ENCODE results near the gene RASSF3. TPM values are rescaled to one million over a fixed set of nuclear protein-coding genes. Genes with fewer than 3 reads are reported as not detected.

Gene RASSF3
- total RNA-seq, 3 donors from 2014 or later, result 88.0 to 331 (median 90.2) TPM

DNA sequence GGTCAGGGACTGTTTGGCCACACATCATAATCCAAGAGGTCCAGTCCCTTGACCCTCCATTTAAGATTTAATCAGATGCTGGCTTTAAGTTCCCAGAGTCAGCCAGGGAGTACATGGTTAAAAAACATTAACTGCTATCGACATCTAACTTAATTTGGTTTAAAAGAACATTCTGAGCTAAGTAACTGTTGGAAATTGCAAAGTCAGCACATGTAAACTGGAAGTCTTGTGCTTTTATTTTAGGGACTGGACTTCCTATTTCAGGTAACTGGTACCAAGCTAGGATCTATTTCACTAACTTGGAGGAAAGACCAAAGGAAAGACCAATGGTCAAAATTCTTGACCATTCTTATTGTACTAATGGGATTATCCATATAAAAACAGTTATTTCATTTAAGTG lies 108.4 kb downstream of the RASSF3 start:
- TF ChIP-seq, protein P1, sequence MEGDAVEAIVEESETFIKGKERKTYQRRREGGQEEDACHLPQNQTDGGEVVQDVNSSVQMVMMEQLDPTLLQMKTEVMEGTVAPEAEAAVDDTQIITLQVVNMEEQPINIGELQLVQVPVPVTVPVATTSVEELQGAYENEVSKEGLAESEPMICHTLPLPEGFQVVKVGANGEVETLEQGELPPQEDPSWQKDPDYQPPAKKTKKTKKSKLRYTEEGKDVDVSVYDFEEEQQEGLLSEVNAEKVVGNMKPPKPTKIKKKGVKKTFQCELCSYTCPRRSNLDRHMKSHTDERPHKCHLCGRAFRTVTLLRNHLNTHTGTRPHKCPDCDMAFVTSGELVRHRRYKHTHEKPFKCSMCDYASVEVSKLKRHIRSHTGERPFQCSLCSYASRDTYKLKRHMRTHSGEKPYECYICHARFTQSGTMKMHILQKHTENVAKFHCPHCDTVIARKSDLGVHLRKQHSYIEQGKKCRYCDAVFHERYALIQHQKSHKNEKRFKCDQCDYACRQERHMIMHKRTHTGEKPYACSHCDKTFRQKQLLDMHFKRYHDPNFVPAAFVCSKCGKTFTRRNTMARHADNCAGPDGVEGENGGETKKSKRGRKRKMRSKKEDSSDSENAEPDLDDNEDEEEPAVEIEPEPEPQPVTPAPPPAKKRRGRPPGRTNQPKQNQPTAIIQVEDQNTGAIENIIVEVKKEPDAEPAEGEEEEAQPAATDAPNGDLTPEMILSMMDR (IDR thresholded peaks at IDR 0.05), result no peak
- intact Hi-C loops (cut with DNase I, micrococcal nuclease), result no loop called here
- Histone ChIP-seq H3K4me3 (no peak overlapping the region), H3K9me3 (no peaks in the 10 kb centered on the region), H3K4me1 (ENCODE audit: low read depth) (no peaks in the 10 kb centered on the region), H3K36me3 (ENCODE audit: low read depth) (no peaks in the 10 kb centered on the region)
- DNase-seq (no peak), ATAC-seq (no peak)

DNA sequence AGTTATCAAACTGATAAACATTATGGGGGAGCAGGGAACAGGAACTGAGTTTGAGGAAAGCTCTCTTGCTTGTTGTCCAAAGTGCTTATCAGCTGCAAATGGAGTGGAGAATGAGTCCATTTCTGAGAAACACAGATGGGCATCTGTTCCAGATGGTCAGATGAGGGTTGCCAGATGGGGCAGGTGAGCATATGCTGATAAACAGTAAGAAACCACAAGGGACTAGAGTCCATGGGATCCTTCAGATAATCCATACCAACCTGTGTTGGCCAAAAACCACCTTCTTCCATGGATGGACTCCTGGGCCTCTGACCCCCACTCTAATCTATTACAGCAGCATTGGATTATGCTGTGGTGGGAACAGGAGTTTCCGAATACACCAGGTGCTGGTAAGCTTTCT lies 110.6 kb downstream of the RASSF3 start:
- no peak overlapping the region for H3K4me3 ChIP-seq
- TF ChIP-seq, protein P1 (IDR thresholded peaks at IDR 0.05), result no peak
- ATAC-seq (no peak), DNase-seq (no peak)
- H3K4me1 ChIP-seq (ENCODE audit: low read depth), result no peaks in the 10 kb centered on the region
- intact Hi-C loops (cut with DNase I, micrococcal nuclease), result no loop called here
- H3K9me3 ChIP-seq, result no peaks in the 10 kb centered on the region
- no peaks in the 10 kb centered on the region for H3K36me3 ChIP-seq (ENCODE audit: low read depth)

DNA sequence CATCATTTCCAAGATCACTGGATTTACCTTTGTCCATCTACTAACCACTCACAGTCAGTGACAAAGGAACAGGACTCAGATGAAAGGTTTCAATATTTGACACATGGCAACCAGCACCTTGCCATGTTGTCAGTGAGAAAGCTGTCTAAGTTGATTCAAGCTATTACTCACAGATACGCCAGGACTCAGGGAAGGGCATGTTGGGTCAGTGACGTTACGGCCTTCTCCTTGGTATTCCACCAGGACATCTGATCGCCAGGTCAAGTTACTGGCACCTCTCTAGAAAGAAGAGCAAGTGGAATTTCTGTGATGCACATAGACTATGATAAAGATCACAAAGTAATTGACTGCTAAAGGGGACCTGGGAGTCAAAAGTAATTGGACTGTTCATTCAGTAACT lies 112.5 kb downstream of the RASSF3 start:
- Histone ChIP-seq H3K36me3 (ENCODE audit: low read depth) (no peaks in the 10 kb centered on the region), H3K9me3 (no peaks in the 10 kb centered on the region), H3K4me3 (no peak overlapping the region), H3K4me1 (ENCODE audit: low read depth) (no peaks in the 10 kb centered on the region)
- TF ChIP-seq, protein P1 (IDR thresholded peaks at IDR 0.05), result no peak
- DNase-seq, result no peak
- no peak for ATAC-seq
- intact Hi-C loops (cut with DNase I, micrococcal nuclease), result no loop called here

DNA sequence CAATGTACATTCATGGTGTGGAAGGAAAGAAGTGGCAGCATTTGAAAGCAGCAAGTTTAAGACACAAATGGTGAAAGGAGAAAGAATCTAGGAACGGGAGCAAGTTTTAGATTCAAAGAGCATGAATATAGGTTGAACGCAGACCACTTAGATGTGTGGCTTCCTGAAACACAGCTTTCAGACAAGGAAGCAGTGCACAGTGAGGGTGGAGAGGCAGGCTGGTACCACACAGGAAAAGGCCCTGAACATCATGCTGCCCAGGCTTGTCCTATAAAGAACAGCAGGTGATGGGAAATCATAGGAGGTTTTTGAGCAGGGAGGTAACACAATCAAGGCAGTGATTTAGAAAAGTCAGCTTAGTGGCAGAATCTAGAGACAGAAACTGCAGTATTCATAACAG lies 113.3 kb downstream of the RASSF3 start:
- TF ChIP-seq, protein P1 (IDR thresholded peaks at IDR 0.05), result no peak
- H3K36me3 ChIP-seq (ENCODE audit: low read depth), result peaks cover 4% of the 10 kb centered on the region
- intact Hi-C loops (cut with DNase I, micrococcal nuclease), result no loop called here
- ATAC-seq (no peak), DNase-seq (no peak)
- no peaks in the 10 kb centered on the region for H3K4me1 ChIP-seq (ENCODE audit: low read depth)
- no peaks in the 10 kb centered on the region for H3K9me3 ChIP-seq
- no peak overlapping the region for H3K4me3 ChIP-seq

DNA sequence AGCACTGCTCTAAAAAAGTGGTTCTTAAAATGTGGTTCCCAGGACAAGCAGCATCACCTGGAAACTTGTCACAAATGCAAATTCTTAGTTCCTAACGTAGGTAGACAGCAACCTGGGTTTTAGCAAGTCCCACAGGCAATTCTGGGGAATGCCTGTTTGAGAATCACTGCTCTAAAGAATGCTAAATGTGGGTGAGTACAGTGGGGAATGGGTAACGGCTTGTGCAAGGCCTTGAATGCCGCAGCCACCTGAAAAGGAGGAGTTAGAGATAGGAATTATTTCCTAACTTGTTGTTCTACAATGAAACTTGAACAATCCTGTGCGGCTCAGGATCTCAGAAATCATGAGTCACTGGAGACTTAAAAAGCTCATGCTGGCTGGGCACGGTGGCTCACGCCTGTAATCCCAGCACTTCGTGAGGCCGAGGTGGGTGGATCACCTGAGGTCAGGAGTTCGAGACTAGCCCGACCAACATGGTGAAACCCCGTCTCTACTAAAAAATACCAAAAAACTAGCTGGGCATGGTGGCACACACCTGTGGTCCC lies 114.0 kb downstream of the RASSF3 start:
- intact Hi-C loops (cut with DNase I, micrococcal nuclease), result no loop called here
- TF ChIP-seq, protein P1 (IDR thresholded peaks at IDR 0.05), result no peak
- ATAC-seq (no peak), DNase-seq (no peak)
- Histone ChIP-seq H3K4me1 (ENCODE audit: low read depth) (no peaks in the 10 kb centered on the region), H3K9me3 (no peaks in the 10 kb centered on the region), H3K4me3 (no peak overlapping the region), H3K36me3 (ENCODE audit: low read depth) (peaks cover 4% of the 10 kb centered on the region)
